GM21717 (cell line): ENCODE data around the gene CERK.
A peak's percentile ranks its signal among the peaks of the same experiment; 100 is the strongest.

ENCODE experiments used
- ATAC-seq: cut with Tn5 transposase; IDR thresholded peaks from one replicate; pipeline ENCODE4 v1.9.1; 2021; ENCODE audit warnings: mild to moderate bottlenecking, moderate library complexity; ENCODE audit not compliant: unreplicated experiment

CERK gene

GRCh38 chr22:46703171-46703995 is 34.7 kb downstream of the CERK start:
- ATAC-seq = no peak

- no peak for ATAC-seq
Observed at GRCh38 chr22:46701262-46701661, 36.8 kb downstream of the CERK start.

DNA sequence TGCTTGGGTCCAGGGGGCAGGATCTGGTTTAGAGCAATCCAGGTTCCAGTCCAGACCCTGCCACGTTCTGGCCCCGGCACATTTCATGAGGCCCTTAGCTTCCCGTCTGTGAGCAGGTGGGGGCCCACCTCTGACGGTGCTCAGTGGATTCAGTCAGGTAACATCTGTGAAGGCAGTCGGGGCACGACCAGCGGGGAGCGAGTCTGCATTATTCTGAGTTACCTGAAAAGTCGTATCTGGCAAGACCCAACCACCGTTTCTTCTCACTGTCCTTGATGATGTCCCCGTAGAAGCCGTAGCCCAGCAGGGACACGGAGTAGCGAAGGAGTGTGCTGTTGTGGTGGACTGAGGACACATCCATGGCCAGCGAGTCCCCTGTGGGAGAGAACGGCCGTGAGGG is 39.0 kb downstream of the CERK start:
- ATAC-seq = no peak

- ATAC-seq = no peak
Observed at GRCh38 chr22:46697811-46698515, 40.1 kb downstream of the CERK start.

- no peak for ATAC-seq
Observed at GRCh38 chr22:46696614-46697013, 41.4 kb downstream of the CERK start.

DNA sequence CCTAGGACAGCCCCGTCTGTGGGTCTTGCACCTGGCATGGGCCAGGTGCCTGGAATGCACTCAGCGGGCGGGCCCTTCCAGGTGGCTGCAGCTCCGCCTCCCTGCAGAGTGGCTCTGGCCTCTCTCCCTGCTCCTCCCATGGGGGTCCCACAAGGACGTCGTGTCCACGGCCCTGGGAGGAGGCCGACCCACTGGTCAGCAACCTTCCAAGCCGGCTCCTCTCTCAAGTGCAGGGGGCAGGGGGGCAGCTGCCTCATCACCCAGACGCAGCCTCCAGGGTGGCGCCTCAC is 41.9 kb downstream of the CERK start:
- ATAC-seq = no peak

DNA sequence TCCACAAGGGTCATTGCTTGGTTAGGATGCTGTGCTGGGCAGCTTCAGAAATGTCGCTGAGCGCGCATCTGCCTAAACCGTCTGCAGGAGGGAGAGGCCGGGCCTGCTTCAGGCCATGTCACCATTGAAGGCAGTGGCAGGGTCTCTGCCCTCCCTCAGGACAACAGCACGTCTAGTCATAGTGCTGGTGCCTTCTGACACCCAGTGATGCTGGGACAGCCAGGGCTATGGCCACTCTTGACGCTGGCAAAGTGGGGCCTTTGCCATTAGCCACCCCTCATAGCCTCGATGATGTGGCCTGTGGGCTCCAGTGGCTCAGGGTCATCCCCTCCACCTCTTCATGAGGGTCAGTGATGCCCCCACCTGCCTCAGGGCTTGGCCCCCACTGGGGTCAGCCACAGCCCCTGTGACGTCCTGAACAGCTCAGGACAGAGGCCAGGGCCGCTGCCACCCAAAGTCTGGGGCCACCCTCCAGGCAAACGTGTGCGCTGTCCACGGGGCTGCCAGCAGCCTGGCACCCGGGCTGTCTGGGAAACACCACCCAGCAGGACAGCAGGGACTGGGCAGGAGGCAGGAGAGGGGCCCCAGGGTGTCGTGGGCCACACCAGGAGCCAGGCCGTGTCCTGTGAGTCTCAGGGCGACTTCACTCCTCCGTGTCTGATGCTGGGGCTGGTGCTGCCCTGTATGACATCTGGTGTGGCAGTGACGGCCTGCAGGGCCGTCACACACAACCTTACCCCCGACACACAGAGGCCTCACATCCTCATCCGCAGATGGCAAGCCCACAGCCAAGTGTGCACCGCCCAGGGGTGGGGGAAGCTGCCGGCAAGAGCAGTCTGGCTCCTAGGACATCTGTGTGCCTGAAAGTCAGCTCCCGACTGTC is 42.5 kb downstream of the CERK start:
- ATAC-seq = no peak

- no peak for ATAC-seq
Observed at GRCh38 chr22:46694416-46695170, 43.5 kb downstream of the CERK start.

DNA sequence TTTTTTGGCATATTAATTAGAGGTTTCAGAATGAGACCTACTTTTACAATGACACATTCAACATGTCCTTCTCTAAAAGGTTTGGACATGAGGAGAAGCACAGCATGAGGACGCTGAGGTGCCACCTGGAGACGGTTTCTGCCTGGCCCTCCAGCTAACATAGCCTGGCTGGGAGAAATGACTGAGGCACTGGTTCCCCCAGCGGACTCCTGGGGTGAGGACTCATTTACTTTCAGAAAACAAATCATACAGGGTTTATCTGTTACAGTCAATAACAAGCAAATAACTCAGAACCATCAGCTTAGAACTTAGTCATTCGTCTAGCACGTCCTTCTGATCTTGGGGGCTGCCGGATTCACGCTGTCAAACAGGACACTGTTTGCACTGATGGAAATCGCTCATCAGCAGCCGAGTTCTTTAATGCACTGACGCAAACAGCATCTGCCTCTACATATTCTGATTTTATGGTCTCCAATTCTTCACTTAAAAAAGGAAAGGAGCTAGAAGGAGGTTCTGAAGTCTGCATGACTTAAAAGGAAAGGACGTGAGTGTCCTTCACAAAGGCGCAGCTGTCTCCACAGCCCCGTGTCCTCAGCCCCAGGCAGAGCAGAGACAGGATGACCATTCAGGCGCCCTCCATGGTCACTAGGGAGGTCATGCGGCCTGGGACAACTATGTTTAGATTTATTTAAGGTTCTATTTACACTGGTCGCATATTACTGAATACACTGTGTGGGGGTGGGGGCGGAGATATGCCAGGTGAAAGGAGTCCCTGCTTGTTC is 44.2 kb downstream of the CERK start:
- ATAC-seq = no peak

DNA sequence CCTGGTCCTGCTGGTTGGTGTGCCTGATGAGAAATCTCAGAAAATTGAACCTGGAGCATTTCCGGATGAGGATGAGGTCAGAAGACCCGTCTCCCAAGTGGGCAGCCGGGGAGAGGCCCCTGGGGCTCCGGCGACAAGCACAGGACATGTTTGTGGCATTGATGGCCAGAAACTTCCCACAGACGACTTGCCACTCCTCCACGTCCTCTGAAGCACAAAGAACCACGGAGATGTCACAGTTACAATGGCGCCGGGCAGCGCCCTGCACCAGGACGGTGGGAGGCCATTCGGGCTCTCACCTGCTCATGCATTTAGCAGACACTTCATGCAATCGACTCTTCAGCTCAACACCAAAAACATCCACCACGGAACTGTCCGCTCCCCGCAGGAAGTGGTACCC is 46.5 kb downstream of the CERK start:
- no peak for ATAC-seq

DNA sequence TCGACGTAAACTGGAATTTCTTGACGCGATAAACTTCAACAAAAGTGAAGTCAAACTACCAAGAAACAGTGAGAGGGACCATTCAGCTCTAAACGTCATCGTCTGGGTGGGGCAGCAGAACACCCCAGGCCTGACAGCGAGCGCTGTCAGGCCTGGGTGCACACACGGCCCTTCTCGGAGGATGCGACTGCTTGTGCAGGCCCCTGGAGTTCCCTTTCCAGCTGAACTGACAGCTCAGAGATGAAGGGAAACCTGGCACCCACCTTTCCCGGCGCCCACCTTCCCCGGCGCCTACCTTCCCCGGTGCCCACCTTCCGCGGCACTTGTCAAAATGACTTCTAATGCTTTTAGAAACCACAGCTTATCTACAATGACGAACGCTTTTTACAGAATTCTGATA is 47.9 kb downstream of the CERK start:
- ATAC-seq = no peak

DNA sequence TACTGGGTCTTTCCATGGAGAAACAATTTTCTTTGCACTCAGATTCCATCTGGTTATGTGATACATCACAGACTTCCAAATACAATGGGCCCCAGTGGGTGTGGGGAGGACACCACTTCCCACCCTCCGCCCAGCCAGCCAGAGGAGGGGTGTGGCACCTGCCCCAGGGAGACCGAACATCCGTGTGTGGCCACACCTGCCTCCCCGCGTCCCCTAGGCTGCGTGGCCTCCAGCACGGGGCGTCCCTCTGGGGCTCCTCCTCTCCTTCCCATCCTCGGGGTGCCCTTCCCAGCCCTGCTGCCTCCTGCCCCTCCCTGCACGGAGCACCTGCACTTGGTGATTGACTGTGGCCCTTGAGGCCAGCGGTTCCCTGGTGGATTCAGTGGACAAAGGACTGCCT is 49.1 kb downstream of the CERK start:
- ATAC-seq = no peak

DNA sequence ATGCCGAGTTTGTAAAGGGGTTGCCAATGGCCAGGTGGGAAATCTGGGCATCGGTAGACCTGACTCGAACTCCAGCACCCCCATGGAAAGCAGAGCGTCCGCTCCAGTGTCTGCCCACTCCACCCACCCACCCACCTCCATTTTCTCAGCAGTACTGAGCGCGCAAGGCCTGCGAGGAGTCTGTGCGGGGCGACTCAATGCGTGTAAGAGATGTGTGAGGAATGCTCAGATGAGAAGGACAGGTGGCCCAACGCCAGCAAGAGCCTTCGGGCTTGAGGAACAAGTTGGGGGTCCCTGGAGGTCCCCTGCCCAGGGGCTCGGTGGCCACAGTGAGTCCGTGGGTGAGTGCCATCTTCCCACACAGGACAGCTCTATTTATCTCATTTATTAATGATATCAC is 50.6 kb downstream of the CERK start:
- ATAC-seq = no peak

GRCh38 chr22:46687048-46687444 is 51.0 kb downstream of the CERK start:
- ATAC-seq = no peak

GRCh38 chr22:46686221-46687047 is 51.6 kb downstream of the CERK start:
- no peak for ATAC-seq

DNA sequence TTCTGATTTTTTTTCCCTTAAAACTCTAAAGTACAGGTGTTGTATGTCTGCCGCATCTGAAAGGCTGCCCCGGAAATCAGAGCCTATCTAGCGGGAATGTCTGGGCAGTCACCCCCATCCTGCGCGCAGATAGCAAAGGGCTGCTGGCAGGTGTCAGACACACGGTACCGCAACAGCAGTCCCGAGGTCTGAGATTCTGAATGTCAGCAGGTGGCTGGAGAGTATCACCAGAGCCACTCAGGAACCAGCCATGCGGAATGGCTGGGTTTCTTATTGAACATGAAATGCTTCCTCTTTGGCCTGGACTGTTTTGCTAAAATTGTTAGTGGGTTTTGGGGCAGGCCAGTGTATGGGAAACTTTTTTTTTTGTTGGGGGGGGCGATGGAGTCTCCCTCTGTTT is 53.3 kb downstream of the CERK start:
- ATAC-seq = peak; percentile 71

DNA sequence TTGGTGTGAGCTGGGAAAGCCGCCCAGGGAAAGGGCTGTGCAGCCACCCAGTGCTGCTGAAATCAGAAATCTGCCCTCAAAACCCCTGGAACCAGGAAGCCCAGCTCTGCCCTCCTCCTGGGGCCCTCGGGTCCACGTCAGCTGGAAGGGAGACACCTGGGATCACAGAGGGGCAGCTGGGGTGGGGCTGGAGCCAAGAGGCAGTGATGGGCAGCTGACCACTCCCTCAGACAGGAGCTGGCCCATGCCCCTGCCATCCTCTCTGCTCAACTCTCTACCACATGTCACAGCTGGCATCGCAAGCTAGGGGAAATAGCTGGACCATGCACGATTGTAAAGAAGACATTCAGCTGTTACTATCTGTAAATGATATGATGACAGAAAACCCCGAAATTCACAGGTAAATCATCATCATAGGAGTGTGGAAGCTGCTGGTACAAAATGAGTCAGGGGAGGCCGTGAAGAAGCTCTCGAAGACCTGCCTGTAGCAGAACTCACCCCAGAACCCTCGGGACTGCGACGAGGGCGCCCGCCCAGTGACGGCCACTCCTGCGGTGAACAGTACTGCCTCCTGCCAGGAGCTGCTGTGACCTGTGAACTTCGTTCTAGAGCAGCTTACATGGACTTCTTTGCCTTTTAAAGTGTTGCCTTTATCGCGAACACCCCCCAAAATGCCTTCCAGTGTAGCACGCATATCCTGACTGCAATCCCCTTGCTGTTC is 55.9 kb downstream of the CERK start:
- ATAC-seq = no peak

DNA sequence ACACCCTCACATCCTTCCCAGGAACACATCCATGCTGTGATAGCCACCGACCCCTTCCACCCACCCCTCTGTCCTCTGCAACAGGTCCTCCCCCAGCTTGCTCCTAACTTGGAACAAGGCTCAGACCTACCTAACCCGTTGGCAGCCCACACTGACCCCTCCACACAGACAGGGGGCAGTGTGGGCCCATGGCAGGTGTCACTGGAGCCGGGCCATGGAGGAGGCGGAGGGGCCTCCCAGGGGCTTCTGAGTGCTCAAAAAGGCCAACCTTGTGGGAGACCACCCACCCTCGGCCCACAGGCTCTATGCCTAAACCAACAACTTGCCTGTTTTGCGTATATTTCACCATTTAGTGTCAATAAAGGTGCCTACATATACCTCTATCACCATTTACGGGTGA is 57.0 kb downstream of the CERK start:
- ATAC-seq = no peak
